Liver (tissue), 9 donors: ENCODE results near the gene TAS2R8. TPM values are rescaled to one million over a fixed set of nuclear protein-coding genes. Genes with fewer than 3 reads are reported as not detected.

Experiments
- DNase-seq: peaks from one replicate; pipeline ENCODE4 v3.0.0-alpha.2; 2017; ENCODE audit warnings: low spot score
- H3K27ac ChIP-seq, 2 donors: one replicate each; pipeline ENCODE4 v1.7.0; 2013; ENCODE audit warnings: inconsistent platforms in 2 of 2, low read length in 2 of 2, control low read depth in 1 of 2, low read depth in 1 of 2, mild to moderate bottlenecking in 1 of 2
- H3K27me3 ChIP-seq, 4 donors: one replicate each; pipeline versions ENCODE4 v1.6.1 to v1.7.0; 2013; ENCODE audit warnings: low read length in 3 of 4, inconsistent platforms in 1 of 4, mild to moderate bottlenecking in 1 of 4, moderate library complexity in 1 of 4; ENCODE audit not compliant: control insufficient read depth in 4 of 4, insufficient read depth in 4 of 4
- H3K36me3 ChIP-seq, 4 donors: one replicate each; pipeline versions ENCODE4 v1.6.1 to v1.7.0; 2013; ENCODE audit warnings: low read length in 3 of 4, mild to moderate bottlenecking in 3 of 4, low read depth in 1 of 4, moderate library complexity in 1 of 4; ENCODE audit not compliant: control insufficient read depth in 4 of 4, insufficient read depth in 3 of 4
- H3K4me1 ChIP-seq, 4 donors: one replicate each; pipeline versions ENCODE4 v1.6.1 to v1.7.0; 2013; ENCODE audit warnings: low read length in 3 of 4, mild to moderate bottlenecking in 3 of 4, moderate library complexity in 1 of 4; ENCODE audit not compliant: control insufficient read depth in 4 of 4, insufficient read depth in 4 of 4
- H3K4me3 ChIP-seq, 3 donors: one replicate each; pipeline versions ENCODE4 v1.6.1 to v1.7.0; 2013; ENCODE audit warnings: low read length in 3 of 3, control low read depth in 1 of 3, low read depth in 1 of 3, mild to moderate bottlenecking in 1 of 3
- H3K9ac ChIP-seq, 2 donors: one replicate each; pipeline ENCODE4 v1.7.0; 2013; ENCODE audit warnings: low read length in 2 of 2, mild to moderate bottlenecking in 2 of 2, moderate library complexity in 2 of 2, control low read depth in 1 of 2, low read depth in 1 of 2
- H3K9me3 ChIP-seq, 4 donors: one replicate each; pipeline versions ENCODE4 v1.6.1 to v1.7.0; 2013; ENCODE audit warnings: low read length in 3 of 4; ENCODE audit not compliant: control insufficient read depth in 4 of 4
- EGR1 ChIP-seq, 2 donors: IDR thresholded peaks; 2 replicates each; pipeline ENCODE4 v1.6.1; 2016 to 2018; ENCODE audit warnings: antibody characterized with exemption in 2 of 2, low read depth in 2 of 2
- FOXA1 ChIP-seq: IDR thresholded peaks from 2 replicates; pipeline ENCODE4 v1.6.1; 2016; ENCODE audit warnings: antibody characterized with exemption
- FOXA2 ChIP-seq: IDR thresholded peaks from 2 replicates; pipeline ENCODE4 v1.6.1; 2016; ENCODE audit warnings: antibody characterized with exemption
- HNF4A ChIP-seq, 2 donors: conservative IDR thresholded peaks; 2 replicates each; pipeline ENCODE4 v1.6.1; 2016; ENCODE audit warnings: antibody characterized with exemption in 2 of 2, mild to moderate bottlenecking in 2 of 2
- HNF4G ChIP-seq: IDR thresholded peaks from 2 replicates; pipeline ENCODE4 v1.6.1; 2016; ENCODE audit warnings: antibody characterized with exemption
- JUND ChIP-seq, 2 donors: IDR thresholded peaks; 2 replicates each; pipeline ENCODE4 v1.6.1; 2016; ENCODE audit warnings: antibody characterized with exemption in 2 of 2
- NR2F2 ChIP-seq: IDR thresholded peaks from 2 replicates; pipeline ENCODE4 v1.6.1; 2016; ENCODE audit warnings: antibody characterized with exemption
- RAD21 ChIP-seq, 2 donors: IDR thresholded peaks; 2 replicates each; pipeline ENCODE4 v1.6.1; 2016; ENCODE audit warnings: antibody characterized with exemption in 2 of 2, mild to moderate bottlenecking in 2 of 2
- RXRA ChIP-seq, 2 donors: IDR thresholded peaks; 2 replicates each; pipeline ENCODE4 v1.6.1; 2017 to 2018; ENCODE audit warnings: antibody characterized with exemption in 2 of 2, mild to moderate bottlenecking in 1 of 2
- SP1 ChIP-seq: IDR thresholded peaks from 2 replicates; pipeline ENCODE4 v1.6.1; 2018; ENCODE audit warnings: antibody characterized with exemption, mild to moderate bottlenecking
- TAF1 ChIP-seq: conservative IDR thresholded peaks from 2 replicates; pipeline ENCODE4 v1.6.1; 2016; ENCODE audit warnings: antibody characterized with exemption, mild to moderate bottlenecking
- YY1 ChIP-seq: IDR thresholded peaks from 2 replicates; pipeline ENCODE4 v1.6.1; 2016; ENCODE audit warnings: antibody characterized with exemption, mild to moderate bottlenecking
- WGBS: extraction: QIAGEN DNeasy Blood & Tissue Kit; methylation state at CpG from one replicate; pipeline ENCODE4 v1.1.7; 2013; 5-methylcytosine and 5-hydroxymethylcytosine counted together
- polyA plus RNA-seq, 2 donors: library from polyadenylated mRNA; stranded (reverse) in 1 of 2; unstranded in 1 of 2; fragments of 200-250 nt in 1 of 2; fragments of >200 nt in 1 of 2; fragmentation: Nextera tagmentation in 1 of 2; extraction: Ambion mirVana in 1 of 2; gene quantifications; one replicate each; pipeline versions ENCODE4 v1.2.1 to v1.2.3, GENCODE V29; 2013 to 2015
- total RNA-seq, 2 donors: library from RNA; depleted of rRNA; stranded (reverse); fragments of >200 nt; gene quantifications; one replicate each; pipeline ENCODE4 v1.2.3, GENCODE V29; 2014
- TF ChIP-seq, protein P1 (sequence below): IDR thresholded peaks from 2 replicates; pipeline ENCODE4 v1.6.1; 2016; ENCODE audit warnings: antibody characterized with exemption
- TF ChIP-seq, protein P2 (sequence below): IDR thresholded peaks from 2 replicates; pipeline ENCODE4 v1.6.1; 2016; ENCODE audit warnings: antibody characterized with exemption, mild to moderate bottlenecking
- TF ChIP-seq, protein P3 (sequence below): IDR thresholded peaks from 2 replicates; pipeline ENCODE4 v1.6.1; 2016; ENCODE audit warnings: antibody characterized with exemption
- donor health status: healthy.
- donor health status: healthy.
- donor health status: healthy.
- donor health status: healthy.
- donor health status: healthy.

TAS2R8 gene
- total and polyA plus RNA-seq, 4 donors, result 0.25 TPM; not detected in 3

DNA sequence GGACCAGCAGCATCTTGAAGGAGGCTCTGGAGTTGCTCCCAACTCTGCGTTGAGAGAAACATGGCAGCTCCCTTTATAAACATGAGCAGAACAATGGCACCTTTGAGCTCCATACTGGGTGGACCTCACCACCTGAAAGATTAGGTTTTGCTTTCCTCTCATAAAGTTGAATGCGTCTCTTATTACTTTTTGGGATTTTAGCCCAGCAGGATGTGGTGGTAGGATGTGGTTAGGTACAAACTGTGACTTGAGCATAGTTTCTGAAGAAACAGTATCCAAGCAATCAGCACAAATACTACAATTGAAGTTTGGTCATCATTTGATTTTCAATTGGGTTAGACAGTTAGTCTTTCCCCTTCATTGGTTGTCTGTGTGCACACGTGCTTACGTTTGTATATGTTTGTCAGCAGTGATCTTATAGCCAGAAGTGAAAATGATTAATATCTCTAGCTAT lies 42.4 kb upstream of the TAS2R8 start, which contains the start of gene PRR4:
Gene PRR4 (minus strand): TSS at position 51 of the 454 bp plus-strand sequence. CDS start 38 bp downstream, at position 13.
- WGBS, result 92% methylated on average over 4 of the region's 4 CpGs
- H3K4me1 ChIP-seq, result no peaks in the 10 kb centered on the region
- H3K36me3 ChIP-seq, result peaks cover 0 to 3% (median 3%) of the 10 kb centered on the region in 4 donors
- no peak within 1 kb of the TSS for H3K4me3 ChIP-seq
- H3K9me3 ChIP-seq, result no peaks in the 10 kb centered on the region
- H3K27ac ChIP-seq, result no peak within 1 kb of the TSS
- DNase-seq, result no peak
- TF ChIP-seq SP1 (no peak), RAD21 (IDR thresholded peaks at IDR 0.05) (no peak), JUND (IDR thresholded peaks at IDR 0.05) (no peak), HNF4A (conservative IDR thresholded peaks at IDR 0.05) (no peak), NR2F2 (no peak), TAF1 (no peak), HNF4G (no peak), RXRA (IDR thresholded peaks at IDR 0.05) (no peak), FOXA2 (no peak), EGR1 (IDR thresholded peaks at IDR 0.05; ENCODE audit: low read depth in 2 of 2) (no peak), FOXA1 (no peak)
- TF ChIP-seq, protein P1, sequence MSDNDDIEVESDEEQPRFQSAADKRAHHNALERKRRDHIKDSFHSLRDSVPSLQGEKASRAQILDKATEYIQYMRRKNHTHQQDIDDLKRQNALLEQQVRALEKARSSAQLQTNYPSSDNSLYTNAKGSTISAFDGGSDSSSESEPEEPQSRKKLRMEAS, result no peak
- TF ChIP-seq, protein P2, sequence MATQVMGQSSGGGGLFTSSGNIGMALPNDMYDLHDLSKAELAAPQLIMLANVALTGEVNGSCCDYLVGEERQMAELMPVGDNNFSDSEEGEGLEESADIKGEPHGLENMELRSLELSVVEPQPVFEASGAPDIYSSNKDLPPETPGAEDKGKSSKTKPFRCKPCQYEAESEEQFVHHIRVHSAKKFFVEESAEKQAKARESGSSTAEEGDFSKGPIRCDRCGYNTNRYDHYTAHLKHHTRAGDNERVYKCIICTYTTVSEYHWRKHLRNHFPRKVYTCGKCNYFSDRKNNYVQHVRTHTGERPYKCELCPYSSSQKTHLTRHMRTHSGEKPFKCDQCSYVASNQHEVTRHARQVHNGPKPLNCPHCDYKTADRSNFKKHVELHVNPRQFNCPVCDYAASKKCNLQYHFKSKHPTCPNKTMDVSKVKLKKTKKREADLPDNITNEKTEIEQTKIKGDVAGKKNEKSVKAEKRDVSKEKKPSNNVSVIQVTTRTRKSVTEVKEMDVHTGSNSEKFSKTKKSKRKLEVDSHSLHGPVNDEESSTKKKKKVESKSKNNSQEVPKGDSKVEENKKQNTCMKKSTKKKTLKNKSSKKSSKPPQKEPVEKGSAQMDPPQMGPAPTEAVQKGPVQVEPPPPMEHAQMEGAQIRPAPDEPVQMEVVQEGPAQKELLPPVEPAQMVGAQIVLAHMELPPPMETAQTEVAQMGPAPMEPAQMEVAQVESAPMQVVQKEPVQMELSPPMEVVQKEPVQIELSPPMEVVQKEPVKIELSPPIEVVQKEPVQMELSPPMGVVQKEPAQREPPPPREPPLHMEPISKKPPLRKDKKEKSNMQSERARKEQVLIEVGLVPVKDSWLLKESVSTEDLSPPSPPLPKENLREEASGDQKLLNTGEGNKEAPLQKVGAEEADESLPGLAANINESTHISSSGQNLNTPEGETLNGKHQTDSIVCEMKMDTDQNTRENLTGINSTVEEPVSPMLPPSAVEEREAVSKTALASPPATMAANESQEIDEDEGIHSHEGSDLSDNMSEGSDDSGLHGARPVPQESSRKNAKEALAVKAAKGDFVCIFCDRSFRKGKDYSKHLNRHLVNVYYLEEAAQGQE, result no peak
- TF ChIP-seq, protein P3, sequence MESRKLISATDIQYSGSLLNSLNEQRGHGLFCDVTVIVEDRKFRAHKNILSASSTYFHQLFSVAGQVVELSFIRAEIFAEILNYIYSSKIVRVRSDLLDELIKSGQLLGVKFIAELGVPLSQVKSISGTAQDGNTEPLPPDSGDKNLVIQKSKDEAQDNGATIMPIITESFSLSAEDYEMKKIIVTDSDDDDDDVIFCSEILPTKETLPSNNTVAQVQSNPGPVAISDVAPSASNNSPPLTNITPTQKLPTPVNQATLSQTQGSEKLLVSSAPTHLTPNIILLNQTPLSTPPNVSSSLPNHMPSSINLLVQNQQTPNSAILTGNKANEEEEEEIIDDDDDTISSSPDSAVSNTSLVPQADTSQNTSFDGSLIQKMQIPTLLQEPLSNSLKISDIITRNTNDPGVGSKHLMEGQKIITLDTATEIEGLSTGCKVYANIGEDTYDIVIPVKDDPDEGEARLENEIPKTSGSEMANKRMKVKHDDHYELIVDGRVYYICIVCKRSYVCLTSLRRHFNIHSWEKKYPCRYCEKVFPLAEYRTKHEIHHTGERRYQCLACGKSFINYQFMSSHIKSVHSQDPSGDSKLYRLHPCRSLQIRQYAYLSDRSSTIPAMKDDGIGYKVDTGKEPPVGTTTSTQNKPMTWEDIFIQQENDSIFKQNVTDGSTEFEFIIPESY, result no peak
- H3K9ac ChIP-seq, result no peak within 1 kb of the TSS
- H3K27me3 ChIP-seq, result no peaks in the 10 kb centered on the region

DNA sequence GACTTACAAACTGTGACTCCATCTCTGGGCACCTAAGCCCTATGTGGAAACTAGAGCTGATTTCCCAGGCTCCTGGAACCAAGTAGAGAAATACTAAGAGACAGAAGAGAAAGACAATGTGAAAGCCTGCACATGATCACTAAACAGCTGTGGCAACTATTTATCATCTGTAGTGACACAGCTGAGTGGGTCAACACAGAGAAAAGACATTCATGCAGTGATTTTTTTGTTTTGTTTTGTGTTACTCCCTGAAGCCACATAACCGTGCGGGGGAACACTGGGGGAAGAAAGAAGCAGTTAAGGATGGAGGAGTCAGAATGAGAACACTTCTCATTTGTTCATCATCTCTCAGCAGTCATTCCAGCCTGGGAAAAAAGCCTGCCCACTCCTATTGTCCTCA lies 40.7 kb upstream of the TAS2R8 start:
- 69% methylated on average over 2 of the region's 2 CpGs for WGBS
- DNase-seq, result no peak
- H3K9ac ChIP-seq, result no peak overlapping the region
- H3K27ac ChIP-seq, result no peak overlapping the region
- no peaks in the 10 kb centered on the region for H3K4me1 ChIP-seq
- H3K36me3 ChIP-seq, result peaks cover 0 to 5% (median 3%) of the 10 kb centered on the region in 4 donors
- H3K4me3 ChIP-seq, result no peak overlapping the region
- no peaks in the 10 kb centered on the region for H3K27me3 ChIP-seq
- no peak for TF ChIP-seq RAD21 (IDR thresholded peaks at IDR 0.05)
- no peak for TF ChIP-seq TAF1
- TF ChIP-seq, protein P2, result no peak
- no peak for TF ChIP-seq HNF4G
- TF ChIP-seq HNF4A (conservative IDR thresholded peaks at IDR 0.05), result no peak
- TF ChIP-seq YY1, result no peak
- no peaks in the 10 kb centered on the region for H3K9me3 ChIP-seq
